Right lobe of liver (tissue), 6 donors: ENCODE measurements around the gene TBCC. TPM values are rescaled to one million over a fixed set of nuclear protein-coding genes. Genes with fewer than 3 reads are reported as not detected.

ENCODE experiments used
- ATAC-seq, 4 donors: fragments of 200-7000 bp; cut with Tn5 transposase; one replicate each; pipeline ENCODE4 v1.9.1; 2020; ENCODE audit warnings: mild to moderate bottlenecking in 4 of 4, moderate library complexity in 4 of 4
- DNase-seq, 3 donors: peaks; one replicate each; pipeline ENCODE4 v3.0.0-alpha.2; 2020
- H3K27ac ChIP-seq, 3 donors: fragments of 200-600 bp; one replicate each; pipeline ENCODE4 v1.8.0; 2022
- H3K27me3 ChIP-seq, 2 donors: fragments of 200-600 bp; one replicate each; pipeline ENCODE4 v1.8.0; 2022
- H3K36me3 ChIP-seq, 4 donors: fragments of 200-600 bp; sonication (generic) in 1 of 4; one replicate each; pipeline versions ENCODE4 v1.5.1 to v1.8.0; 2017 to 2022; ENCODE audit warnings: control low read depth in 1 of 4
- H3K4me1 ChIP-seq, 4 donors: fragments of 200-600 bp; sonication (generic) in 1 of 4; one replicate each; pipeline versions ENCODE4 v1.5.1 to v1.8.0; 2017 to 2022; ENCODE audit warnings: control low read depth in 1 of 4
- H3K4me3 ChIP-seq, 3 donors: fragments of 200-600 bp; one replicate each; pipeline ENCODE4 v1.8.0; 2022
- H3K9me3 ChIP-seq, 4 donors: fragments of 200-600 bp; sonication (generic) in 1 of 4; one replicate each; pipeline versions ENCODE4 v1.5.1 to v1.8.0; 2017 to 2022; ENCODE audit warnings: control low read depth in 1 of 4
- CTCF ChIP-seq, 4 donors: fragments of 200-600 bp in 3 of 4; fragments of 450-650 bp in 1 of 4; IDR thresholded peaks; one replicate each; pipeline versions ENCODE4 v1.5.1 to v1.8.0; 2016 to 2022; ENCODE audit warnings: antibody characterized with exemption in 4 of 4, mild to moderate bottlenecking in 2 of 4
- POLR2A ChIP-seq: fragments of 450-650 bp; IDR thresholded peaks from one replicate; pipeline ENCODE4 v1.6.1; 2017; ENCODE audit warnings: antibody characterized with exemption, mild to moderate bottlenecking
- WGBS: methylation state at CpG from one replicate; pipeline ENCODE4 v1.1.6; 2018; ENCODE audit warnings: low coverage, low lambda C conversion rate; ENCODE audit not compliant: insufficient coverage; ENCODE audit errors: missing lambda C conversion rate; 5-methylcytosine and 5-hydroxymethylcytosine counted together
- intact Hi-C, 2 donors: fragments of 100-400 bp; cut with DNase I; formaldehyde crosslinking; loops; one replicate each; pipeline versions ENCODE4 v1.11.2 to v1.14.1; 2022
- total RNA-seq, 6 experiments: library from RNA; depleted of rRNA in 2 of 6; stranded (reverse); fragments of >200 nt in 2 of 6; fragmentation: NEBNext Ultra II Directional in 3 of 6; extraction: Animal tissue kit (Norgen Biotek cat#: 25700) in 3 of 6; gene quantifications; one replicate each; pipeline versions ENCODE4 v1.1.0 to v1.2.4, GENCODE V29; 2016 to 2023
- donor health status: DM: no; HTN: yes; CAD: no.
- donor health status: DM: no; HTN: no; CAD: no.
- donor health status: DM: no; HTN: no; CAD: no.
- donor health status: DM: no; HTN: yes; CAD: no.
- donor health status: DM: no; HTN: yes; CAD: no.

Gene TBCC
- total RNA-seq, 6 experiments from 2014 or later = 5.4 to 12.2 (median 6.3) TPM

- no peak overlapping the region for H3K4me3 ChIP-seq
- ATAC-seq = no peak
- no peak overlapping the region for H3K27ac ChIP-seq
- TF ChIP-seq POLR2A (no peak), CTCF (IDR thresholded peaks at IDR 0.05) (no peak)
- intact Hi-C loops = no loop called here
- H3K4me1 ChIP-seq = no peaks in the 10 kb centered on the region
- no peak for DNase-seq
- no peaks in the 10 kb centered on the region for H3K27me3 ChIP-seq
- H3K36me3 ChIP-seq = no peaks in the 10 kb centered on the region
- H3K9me3 ChIP-seq = no peaks in the 10 kb centered on the region
- 97% methylated on average over 8 of the region's 9 CpGs for WGBS
Observed at GRCh38 chr6:42764911-42765648, 19.2 kb upstream of the TBCC start.

- no peak overlapping the region for H3K27ac ChIP-seq
- intact Hi-C loops = no loop called here
- ATAC-seq (no peak), DNase-seq (no peak)
- 77% methylated on average over 3 of the region's 3 CpGs for WGBS
- no peaks in the 10 kb centered on the region for H3K36me3 ChIP-seq
- no peak overlapping the region for H3K4me3 ChIP-seq
- no peak for TF ChIP-seq CTCF (IDR thresholded peaks at IDR 0.05)
- no peak for TF ChIP-seq POLR2A
- H3K9me3 ChIP-seq = no peaks in the 10 kb centered on the region
- H3K27me3 ChIP-seq = no peaks in the 10 kb centered on the region
- no peaks in the 10 kb centered on the region for H3K4me1 ChIP-seq
Observed at GRCh38 chr6:42762950-42763349, 17.0 kb upstream of the TBCC start.

- intact Hi-C loops = no loop called here
- WGBS = 100% methylated on average over 2 of the region's 3 CpGs
- Histone ChIP-seq H3K4me1 (no peaks in the 10 kb centered on the region), H3K9me3 (no peaks in the 10 kb centered on the region), H3K36me3 (no peaks in the 10 kb centered on the region), H3K4me3 (no peak overlapping the region), H3K27ac (no peak overlapping the region), H3K27me3 (no peaks in the 10 kb centered on the region)
- ATAC-seq (no peak), DNase-seq (no peak)
- TF ChIP-seq POLR2A = no peak
- TF ChIP-seq CTCF (IDR thresholded peaks at IDR 0.05) = no peak
Observed at GRCh38 chr6:42762426-42762859, 16.5 kb upstream of the TBCC start.

- Histone ChIP-seq H3K27me3 (no peaks in the 10 kb centered on the region), H3K4me3 (no peak overlapping the region), H3K36me3 (no peaks in the 10 kb centered on the region), H3K9me3 (no peaks in the 10 kb centered on the region), H3K27ac (no peak overlapping the region), H3K4me1 (no peaks in the 10 kb centered on the region)
- 83% methylated on average over 8 of the region's 8 CpGs for WGBS
- ATAC-seq = no peak
- no peak for TF ChIP-seq CTCF (IDR thresholded peaks at IDR 0.05)
- no peak for TF ChIP-seq POLR2A
- DNase-seq = no peak
- intact Hi-C loops = no loop called here
Observed at GRCh38 chr6:42761287-42762067, 15.6 kb upstream of the TBCC start.
